Effector memory CD4-positive, alpha-beta T cell (primary cell): ENCODE results near the gene NRL.
"Not testable (repeated sequence)": the region's sequence is repeated elsewhere in the genome, so short reads cannot be mapped to it uniquely, and the experiment has no call there.

Source experiments
- DNase-seq, 3 donors: peaks; one replicate each; pipeline ENCODE4 v3.0.0-alpha.2; 2020
- H3K27ac ChIP-seq: 2 replicates; pipeline ENCODE4 v1.7.0; 2013; ENCODE audit warnings: mild to moderate bottlenecking, low read length, moderate library complexity; ENCODE audit not compliant: insufficient read depth, poor library complexity, severe bottlenecking
- H3K27me3 ChIP-seq: replicated peaks from 2 replicates; pipeline ENCODE4 v1.7.0; 2013; ENCODE audit warnings: mild to moderate bottlenecking, low read length; ENCODE audit not compliant: insufficient read depth, control insufficient read depth, poor library complexity, severe bottlenecking
- H3K36me3 ChIP-seq: 2 replicates; pipeline ENCODE4 v1.7.0; 2013; ENCODE audit warnings: mild to moderate bottlenecking, low read length, moderate library complexity; ENCODE audit not compliant: control insufficient read depth, insufficient read depth
- H3K4me1 ChIP-seq: 2 replicates; pipeline ENCODE4 v1.7.0; 2013; ENCODE audit warnings: low read length, mild to moderate bottlenecking; ENCODE audit not compliant: control insufficient read depth, insufficient read depth, poor library complexity, severe bottlenecking
- H3K4me3 ChIP-seq: 2 replicates; pipeline ENCODE4 v1.7.0; 2013; ENCODE audit warnings: low read length, low read depth, mild to moderate bottlenecking; ENCODE audit not compliant: insufficient read depth, poor library complexity, severe bottlenecking
- H3K9me3 ChIP-seq: 2 replicates; pipeline ENCODE4 v1.7.0; 2013; ENCODE audit warnings: mild to moderate bottlenecking, low read length, moderate library complexity; ENCODE audit not compliant: control insufficient read depth

The NRL gene

GRCh38 chr14:24113379-24113800, 1.4 kb downstream of the NRL start:
- H3K4me1 ChIP-seq: peaks cover 19% of the 10 kb centered on the region

GRCh38 chr14:24110523-24110922, 4.2 kb downstream of the NRL start:
- Histone ChIP-seq H3K9me3 (no peaks in the 10 kb centered on the region), H3K27ac (no peak overlapping the region), H3K4me3 (no peak overlapping the region), H3K27me3 (no peaks in the 10 kb centered on the region), H3K36me3 (no peaks in the 10 kb centered on the region), H3K4me1 (peaks cover 9% of the 10 kb centered on the region)
- no peak for DNase-seq

More at GRCh38 chr14:24113379-24113800, 1.4 kb downstream of the NRL start:
- Histone ChIP-seq H3K36me3 (peaks cover 8% of the 10 kb centered on the region), H3K27ac (peak overlapping the region; percentile 98), H3K4me3 (peak overlapping the region; percentile 69), H3K27me3 (no peaks in the 10 kb centered on the region), H3K9me3 (no peaks in the 10 kb centered on the region)
- no peak for DNase-seq

- no peak for DNase-seq
- H3K27me3 ChIP-seq: no peaks in the 10 kb centered on the region
- H3K36me3 ChIP-seq: no peaks in the 10 kb centered on the region
- peaks cover 8% of the 10 kb centered on the region for H3K4me1 ChIP-seq
- H3K4me3 ChIP-seq: no peak overlapping the region
- H3K9me3 ChIP-seq: no peaks in the 10 kb centered on the region
- H3K27ac ChIP-seq: no peak overlapping the region
These were observed 4.7 kb downstream of the NRL start for GRCh38 chr14:24110060-24110459.

- peak overlapping the region; percentile 53 for H3K27ac ChIP-seq
These were observed 6.3 kb downstream of the NRL start for GRCh38 chr14:24108336-24108874.

GRCh38 chr14:24106672-24107271, 8.0 kb downstream of the NRL start:
- Histone ChIP-seq H3K9me3 (no peaks in the 10 kb centered on the region), H3K27me3 (no peaks in the 10 kb centered on the region), H3K36me3 (peaks cover 12% of the 10 kb centered on the region), H3K4me1 (peaks cover 8% of the 10 kb centered on the region), H3K4me3 (no peak overlapping the region), H3K27ac (no peak overlapping the region)
- DNase-seq: no peak

More at GRCh38 chr14:24108336-24108874, 6.3 kb downstream of the NRL start:
- H3K27me3 ChIP-seq: no peaks in the 10 kb centered on the region
- DNase-seq: no peak
- no peak overlapping the region for H3K4me3 ChIP-seq
- H3K4me1 ChIP-seq: peaks cover 8% of the 10 kb centered on the region
- no peaks in the 10 kb centered on the region for H3K9me3 ChIP-seq
- peaks cover 5% of the 10 kb centered on the region for H3K36me3 ChIP-seq

GRCh38 chr14:24105609-24106239, 9.0 kb downstream of the NRL start:
- not testable (repeated sequence) for H3K27me3 ChIP-seq, H3K4me1 ChIP-seq, H3K27ac ChIP-seq, H3K9me3 ChIP-seq, H3K4me3 ChIP-seq, DNase-seq
- peaks cover 12% of the 10 kb centered on the region for H3K36me3 ChIP-seq

- Histone ChIP-seq H3K27ac (no peak overlapping the region), H3K4me1 (no peaks in the 10 kb centered on the region), H3K36me3 (peaks cover 27% of the 10 kb centered on the region), H3K9me3 (no peaks in the 10 kb centered on the region), H3K27me3 (no peaks in the 10 kb centered on the region), H3K4me3 (no peak overlapping the region)
- DNase-seq: no peak
These were observed 11.3 kb downstream of the NRL start for GRCh38 chr14:24103451-24103850.

GRCh38 chr14:24102357-24103048, 12.2 kb downstream of the NRL start:
- no peaks in the 10 kb centered on the region for H3K9me3 ChIP-seq
- H3K27me3 ChIP-seq: no peaks in the 10 kb centered on the region
- no peaks in the 10 kb centered on the region for H3K4me1 ChIP-seq
- H3K27ac ChIP-seq: no peak overlapping the region
- peaks cover 31% of the 10 kb centered on the region for H3K36me3 ChIP-seq
- DNase-seq: no peak
- no peak overlapping the region for H3K4me3 ChIP-seq

- no peak overlapping the region for H3K27ac ChIP-seq
- no peaks in the 10 kb centered on the region for H3K4me1 ChIP-seq
- H3K36me3 ChIP-seq: peaks cover 31% of the 10 kb centered on the region
- DNase-seq: no peak
- H3K9me3 ChIP-seq: no peaks in the 10 kb centered on the region
- no peak overlapping the region for H3K4me3 ChIP-seq
- no peaks in the 10 kb centered on the region for H3K27me3 ChIP-seq
These were observed 13.7 kb downstream of the NRL start for GRCh38 chr14:24100982-24101494.
